Fibroblast of villous mesenchyme (primary cell): Measurements from ENCODE around the gene CSTF1. TPM values are rescaled to one million over a fixed set of nuclear protein-coding genes. Genes with fewer than 3 reads are reported as not detected.

Source experiments
- DNase-seq: peaks from one replicate; pipeline ENCODE4 v3.0.0-alpha.2; 2010; ENCODE audit warnings: low read depth
- H3K4me3 ChIP-seq: 2 replicates; pipeline ENCODE4 v1.5.1; 2011; ENCODE audit warnings: low read depth, mild to moderate bottlenecking, low read length
- CTCF ChIP-seq: IDR thresholded peaks from 2 replicates; pipeline ENCODE4 v1.5.1; 2012; ENCODE audit warnings: low read depth, mild to moderate bottlenecking, low read length; ENCODE audit not compliant: insufficient read depth
- total RNA-seq: library from RNA; depleted of rRNA; stranded (reverse); fragments of >200 nt; gene quantifications from 2 replicates; pipeline ENCODE4 v1.2.3, GENCODE V29; 2012

CSTF1 gene
- total RNA-seq, 1 donor = 40.6 TPM

- TF ChIP-seq CTCF = no peak
These were observed 32.5 kb downstream of the CSTF1 start for GRCh38 chr20:56424931-56425330.

GRCh38 chr20:56426026-56426425, 33.6 kb downstream of the CSTF1 start:
- H3K4me3 ChIP-seq = no peak overlapping the region
- TF ChIP-seq CTCF = no peak
- no peak for DNase-seq

More at GRCh38 chr20:56424931-56425330, 32.5 kb downstream of the CSTF1 start:
- H3K4me3 ChIP-seq = no peak overlapping the region
- no peak for DNase-seq

- no peak overlapping the region for H3K4me3 ChIP-seq
- no peak for DNase-seq
- TF ChIP-seq CTCF = no peak
These were observed 34.5 kb downstream of the CSTF1 start for GRCh38 chr20:56426926-56427325.

GRCh38 chr20:56427797-56428196, 35.4 kb downstream of the CSTF1 start:
- no peak overlapping the region for H3K4me3 ChIP-seq
- no peak for DNase-seq
- no peak for TF ChIP-seq CTCF

GRCh38 chr20:56428410-56428809, 36.0 kb downstream of the CSTF1 start:
- no peak for DNase-seq
- no peak for TF ChIP-seq CTCF
- H3K4me3 ChIP-seq = no peak overlapping the region

- no peak for TF ChIP-seq CTCF
- DNase-seq = no peak
- H3K4me3 ChIP-seq = no peak overlapping the region
These were observed 36.4 kb downstream of the CSTF1 start for GRCh38 chr20:56428881-56429280.

- no peak overlapping the region for H3K4me3 ChIP-seq
- no peak for TF ChIP-seq CTCF
- no peak for DNase-seq
These were observed 37.1 kb downstream of the CSTF1 start for GRCh38 chr20:56429502-56429901.
